ENCODE measurements around the gene CEMIP2.

Gene CEMIP2

GRCh38 chr9:71637375-71637774 lies 130.9 kb downstream of the CEMIP2 start:
- no peak for DNase-seq
- in situ Hi-C loops (cut with HindIII; ENCODE audit: low pct_ligation_motif_present, low pct_unique_long_range_greater_than_20kb, low sequenced_read_pairs): no loop called here

GRCh38 chr9:71636143-71636839 lies 132.0 kb downstream of the CEMIP2 start:
- in situ Hi-C loops (cut with HindIII; ENCODE audit: low pct_ligation_motif_present, low pct_unique_long_range_greater_than_20kb, low sequenced_read_pairs): no loop called here
- no peak for DNase-seq

GRCh38 chr9:71634752-71635151 lies 133.6 kb downstream of the CEMIP2 start:
- DNase-seq: no peak
- in situ Hi-C loops (cut with HindIII; ENCODE audit: low pct_ligation_motif_present, low pct_unique_long_range_greater_than_20kb, low sequenced_read_pairs): no loop called here

Data from ACHN (cell line).